ENCODE results near the gene IL1A. TPM values are rescaled to one million over a fixed set of nuclear protein-coding genes. Genes with fewer than 3 reads are reported as not detected.

Gene IL1A
- total RNA-seq, 4 donors from 2014 or later: not detected

DNA sequence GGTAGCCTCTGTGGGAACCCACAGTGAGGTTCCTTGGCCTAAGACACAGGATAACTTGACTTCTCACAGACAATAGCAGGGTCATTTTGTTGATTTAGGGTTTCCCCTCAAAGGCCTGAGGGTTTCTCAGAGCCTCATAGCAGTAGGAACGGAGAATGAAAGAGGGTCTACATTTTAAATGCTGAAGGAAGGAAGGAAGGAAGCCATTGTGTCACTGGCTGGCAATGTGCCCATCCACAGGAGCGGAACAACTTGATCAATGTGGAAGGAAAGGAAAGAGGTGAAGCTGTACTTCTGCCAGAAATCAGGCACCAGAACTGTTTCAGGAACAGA lies 47.2 kb upstream of the IL1A start:
- no peaks in the 10 kb centered on the region for H3K27me3 ChIP-seq
- no peak overlapping the region for H3K27ac ChIP-seq
- peaks cover 0 to 11% (median 0%) of the 10 kb centered on the region in 4 donors for H3K4me1 ChIP-seq
- no peak for TF ChIP-seq POLR2A (IDR thresholded peaks at IDR 0.05)
- TF ChIP-seq CTCF (IDR thresholded peaks at IDR 0.05): no peak
- no peaks in the 10 kb centered on the region for H3K9me3 ChIP-seq
- no peaks in the 10 kb centered on the region for H3K36me3 ChIP-seq
- no peak overlapping the region for H3K4me3 ChIP-seq
- no peak for DNase-seq

DNA sequence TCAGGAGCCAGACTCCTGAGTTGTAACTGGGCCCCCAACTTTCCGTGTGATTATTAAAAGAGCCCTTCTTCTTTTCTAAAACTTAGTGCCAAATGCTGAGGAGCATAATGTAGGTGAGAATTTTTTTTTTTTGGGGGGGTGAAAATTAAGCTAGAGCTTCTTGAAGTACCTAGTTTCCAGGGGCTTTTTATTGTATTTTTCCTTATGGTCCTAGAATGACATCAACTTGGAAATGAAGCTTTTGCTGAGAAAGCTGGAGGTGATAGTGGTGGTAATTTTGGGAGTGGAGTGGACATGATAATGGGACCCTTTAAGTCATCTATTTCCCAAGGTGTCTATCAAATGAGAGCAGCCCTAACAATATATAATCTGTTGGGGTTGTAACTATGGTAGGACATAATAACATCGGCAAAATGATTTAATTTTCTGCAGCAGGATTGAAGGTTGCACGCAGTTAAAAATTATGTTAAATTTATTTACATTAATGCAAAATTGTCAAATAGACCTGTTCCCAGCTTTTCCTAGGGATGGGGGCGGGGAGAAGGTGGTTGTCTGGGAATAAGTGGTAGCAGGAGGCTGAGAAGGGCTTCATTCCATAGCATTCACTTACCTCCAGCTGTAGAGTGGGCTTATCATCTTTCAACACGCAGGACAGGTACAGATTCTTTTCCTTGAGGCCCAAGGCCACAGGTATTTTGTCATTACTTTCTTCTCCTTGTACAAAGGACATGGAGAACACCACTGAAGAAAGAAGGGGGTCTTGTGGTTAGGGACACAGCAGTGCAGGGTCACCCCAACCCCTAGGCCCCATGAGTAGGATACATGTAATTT lies 46.6 kb upstream of the IL1A start:
- Histone ChIP-seq H3K27me3 (no peaks in the 10 kb centered on the region), H3K4me3 (no peak overlapping the region), H3K27ac (no peak overlapping the region), H3K36me3 (no peaks in the 10 kb centered on the region), H3K4me1 (peaks cover 0 to 11% (median 0%) of the 10 kb centered on the region in 4 donors), H3K9me3 (no peaks in the 10 kb centered on the region)
- no peak for DNase-seq
- TF ChIP-seq POLR2A (IDR thresholded peaks at IDR 0.05) (no peak), CTCF (IDR thresholded peaks at IDR 0.05) (no peak)

GRCh38 chr2:112829961-112830681 lies 45.8 kb upstream of the IL1A start:
- Histone ChIP-seq H3K36me3 (no peaks in the 10 kb centered on the region), H3K4me3 (no peak overlapping the region), H3K27me3 (no peaks in the 10 kb centered on the region), H3K9me3 (no peaks in the 10 kb centered on the region), H3K4me1 (peaks cover 0 to 11% (median 0%) of the 10 kb centered on the region in 4 donors), H3K27ac (no peak overlapping the region)
- TF ChIP-seq CTCF (IDR thresholded peaks at IDR 0.05) (no peak), POLR2A (IDR thresholded peaks at IDR 0.05) (no peak)
- DNase-seq: no peak

DNA sequence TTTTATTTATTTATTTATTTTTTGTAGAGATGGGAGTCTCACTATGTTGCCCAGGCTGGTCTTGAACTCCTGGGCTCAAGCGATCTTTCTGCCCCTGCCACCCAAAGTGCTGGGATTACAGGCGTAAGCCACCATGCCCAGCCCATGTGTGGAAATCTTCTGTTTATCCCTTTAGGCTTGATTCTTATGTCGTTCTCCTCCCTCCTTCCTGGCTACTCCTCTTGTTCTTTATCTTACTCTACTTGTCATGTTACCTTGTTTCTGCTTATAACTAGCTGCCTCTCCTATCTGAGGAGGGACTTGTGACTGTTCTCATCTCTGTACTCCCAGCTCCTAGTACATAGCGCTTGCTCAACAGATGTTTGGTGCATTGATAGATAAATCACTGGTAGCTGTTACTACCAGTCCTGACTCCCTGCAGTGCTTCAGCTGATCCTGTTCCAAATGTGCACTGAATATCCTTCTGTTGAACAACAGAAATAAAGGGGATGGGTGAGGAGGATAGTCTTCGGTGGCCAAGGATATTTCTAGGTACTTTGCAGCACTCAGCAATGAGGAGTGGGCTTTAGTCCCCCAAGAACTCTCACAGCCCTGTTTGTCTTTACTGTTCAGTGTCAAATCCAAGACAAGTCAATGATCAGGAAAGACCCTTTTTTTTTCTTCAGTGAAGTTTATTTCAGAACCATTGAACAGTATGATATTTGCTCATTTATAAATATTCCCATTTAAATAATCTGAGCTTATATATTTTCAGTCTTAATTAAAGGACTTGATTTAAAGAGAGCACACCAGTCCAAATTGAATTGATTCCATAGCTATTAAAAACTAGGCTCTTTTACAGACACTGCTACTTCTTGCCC lies 45.0 kb upstream of the IL1A start:
- no peaks in the 10 kb centered on the region for H3K36me3 ChIP-seq
- H3K9me3 ChIP-seq: no peaks in the 10 kb centered on the region
- H3K27ac ChIP-seq: no peak overlapping the region
- no peak overlapping the region for H3K4me3 ChIP-seq
- TF ChIP-seq CTCF (IDR thresholded peaks at IDR 0.05): no peak
- TF ChIP-seq POLR2A (IDR thresholded peaks at IDR 0.05): no peak
- DNase-seq: no peak
- H3K4me1 ChIP-seq: peaks cover 0 to 5% (median 0%) of the 10 kb centered on the region in 4 donors
- H3K27me3 ChIP-seq: no peaks in the 10 kb centered on the region

GRCh38 chr2:112828251-112828691 lies 44.0 kb upstream of the IL1A start:
- no peaks in the 10 kb centered on the region for H3K36me3 ChIP-seq
- TF ChIP-seq CTCF (IDR thresholded peaks at IDR 0.05) (no peak), POLR2A (IDR thresholded peaks at IDR 0.05) (no peak)
- no peaks in the 10 kb centered on the region for H3K4me1 ChIP-seq
- no peaks in the 10 kb centered on the region for H3K9me3 ChIP-seq
- H3K27me3 ChIP-seq: no peaks in the 10 kb centered on the region
- DNase-seq: no peak
- no peak overlapping the region for H3K27ac ChIP-seq
- H3K4me3 ChIP-seq: no peak overlapping the region
